Natural killer cell treated with Interleukin-12 subunit alpha and Interleukin-12 subunit beta and Interleukin-15 and Interleukin-18, amount 100 ng/mL, for 72 hours (primary cell): ENCODE data around the gene ZNF724. TPM values are rescaled to one million over a fixed set of nuclear protein-coding genes. Genes with fewer than 3 reads are reported as not detected.

Source experiments
- total RNA-seq, 2 donors: library from RNA; stranded (reverse); gene quantifications; one replicate each; pipeline ENCODE4 v1.2.3, GENCODE V29; 2022

ZNF724 gene
- total RNA-seq, 2 donors from 2014 or later: 9.3 to 12.3 TPM

Other genes starting within 250 kb of the ZNF724 start
- gene ZNF728, start 247.2 kb downstream of the ZNF724 start, total RNA-seq: not detected
- 1 to 10 TPM in 1 of 2 donors, under 1 TPM in 1; 1.00 to 1.3 TPM for gene ZNF730, start 133.4 kb downstream of the ZNF724 start, total RNA-seq
- gene ZNF91, start 145.1 kb upstream of the ZNF724 start, total RNA-seq: 10 to 100 TPM; 37.0 to 38.2 TPM